ENCODE measurements around the gene PHF21B.

PHF21B gene

DNA sequence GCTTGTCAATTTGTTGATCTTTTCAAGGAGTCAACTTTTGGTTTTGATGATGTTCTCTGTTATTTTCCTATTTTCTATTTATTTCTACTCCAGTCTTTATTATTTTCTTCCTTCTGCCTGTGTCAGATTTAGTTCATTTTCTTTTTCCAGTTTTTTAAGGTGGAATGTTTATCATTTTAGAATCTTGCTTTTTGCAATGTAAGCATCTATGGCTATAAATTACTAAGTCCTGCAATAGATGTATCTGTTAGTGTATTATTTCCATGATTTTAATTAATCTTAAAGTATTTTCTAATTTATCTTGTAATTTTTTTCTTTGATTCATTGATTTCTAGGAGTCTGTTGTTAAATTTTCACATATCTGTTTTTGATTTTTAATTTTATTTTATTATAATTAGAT is 175.7 kb downstream of the PHF21B start:
- H3K27ac ChIP-seq: no peak overlapping the region
- peaks cover 3% of the 10 kb centered on the region for H3K27me3 ChIP-seq (ENCODE audit: insufficient read depth, low read depth, severe bottlenecking)
- no peak for DNase-seq
- TF ChIP-seq, protein P1, sequence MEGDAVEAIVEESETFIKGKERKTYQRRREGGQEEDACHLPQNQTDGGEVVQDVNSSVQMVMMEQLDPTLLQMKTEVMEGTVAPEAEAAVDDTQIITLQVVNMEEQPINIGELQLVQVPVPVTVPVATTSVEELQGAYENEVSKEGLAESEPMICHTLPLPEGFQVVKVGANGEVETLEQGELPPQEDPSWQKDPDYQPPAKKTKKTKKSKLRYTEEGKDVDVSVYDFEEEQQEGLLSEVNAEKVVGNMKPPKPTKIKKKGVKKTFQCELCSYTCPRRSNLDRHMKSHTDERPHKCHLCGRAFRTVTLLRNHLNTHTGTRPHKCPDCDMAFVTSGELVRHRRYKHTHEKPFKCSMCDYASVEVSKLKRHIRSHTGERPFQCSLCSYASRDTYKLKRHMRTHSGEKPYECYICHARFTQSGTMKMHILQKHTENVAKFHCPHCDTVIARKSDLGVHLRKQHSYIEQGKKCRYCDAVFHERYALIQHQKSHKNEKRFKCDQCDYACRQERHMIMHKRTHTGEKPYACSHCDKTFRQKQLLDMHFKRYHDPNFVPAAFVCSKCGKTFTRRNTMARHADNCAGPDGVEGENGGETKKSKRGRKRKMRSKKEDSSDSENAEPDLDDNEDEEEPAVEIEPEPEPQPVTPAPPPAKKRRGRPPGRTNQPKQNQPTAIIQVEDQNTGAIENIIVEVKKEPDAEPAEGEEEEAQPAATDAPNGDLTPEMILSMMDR (IDR thresholded peaks at IDR 0.05; ENCODE audit: low read depth, low read length): no peak
- H3K36me3 ChIP-seq: no peaks in the 10 kb centered on the region
- no peak overlapping the region for H3K4me3 ChIP-seq (ENCODE audit: low read depth, low read length)
- H3K9me3 ChIP-seq (ENCODE audit: severe bottlenecking): peaks cover 11% of the 10 kb centered on the region

DNA sequence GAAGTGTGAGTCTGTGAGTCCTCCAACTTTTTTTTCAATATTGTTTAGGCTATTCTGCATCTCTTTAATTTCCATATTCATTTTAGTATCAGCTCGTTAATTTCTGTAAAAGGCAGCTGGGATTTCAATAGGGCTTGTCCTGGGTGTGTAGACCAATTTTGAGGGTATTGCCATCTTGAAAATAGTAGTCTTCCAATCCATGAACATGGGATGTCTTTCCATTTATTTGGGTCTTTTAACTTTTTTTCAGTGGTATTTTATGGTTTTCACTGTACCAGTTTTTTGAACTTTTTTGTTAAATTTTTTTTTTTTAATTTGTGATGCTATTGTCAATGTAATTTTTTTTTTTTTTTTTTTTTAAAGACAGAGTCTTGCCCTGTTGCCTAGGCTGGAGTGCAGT is 177.9 kb downstream of the PHF21B start:
- peaks cover 11% of the 10 kb centered on the region for H3K9me3 ChIP-seq (ENCODE audit: severe bottlenecking)
- no peak overlapping the region for H3K4me3 ChIP-seq (ENCODE audit: low read depth, low read length)
- H3K36me3 ChIP-seq: no peaks in the 10 kb centered on the region
- H3K27ac ChIP-seq: no peak overlapping the region
- no peak for DNase-seq
- TF ChIP-seq, protein P1 (IDR thresholded peaks at IDR 0.05; ENCODE audit: low read depth, low read length): no peak
- H3K27me3 ChIP-seq (ENCODE audit: insufficient read depth, low read depth, severe bottlenecking): no peaks in the 10 kb centered on the region
